Breast epithelium (tissue), 4 donors: ENCODE data around the gene FBRS. TPM values are rescaled to one million over a fixed set of nuclear protein-coding genes. Genes with fewer than 3 reads are reported as not detected.

Experiments used
- DNase-seq, 2 donors: peaks; one replicate each; pipeline ENCODE4 v3.0.0-alpha.2; 2019; ENCODE audit warnings: low spot score in 2 of 2
- H3K27ac ChIP-seq, 2 donors: fragments of 200-600 bp; sonication (generic) in 1 of 2; one replicate each; pipeline ENCODE4 v1.5.1; 2016 to 2019; ENCODE audit warnings: mild to moderate bottlenecking in 1 of 2
- H3K27me3 ChIP-seq, 2 donors: fragments of 200-600 bp; sonication (generic) in 1 of 2; one replicate each; pipeline versions ENCODE4 v1.5.1 to v1.6.0; 2017 to 2019; ENCODE audit warnings: control low read depth in 1 of 2, mild to moderate bottlenecking in 1 of 2
- H3K36me3 ChIP-seq: fragments of 200-600 bp; one replicate; pipeline ENCODE4 v1.5.1; 2019
- H3K4me1 ChIP-seq, 2 donors: fragments of 200-600 bp; sonication (generic); one replicate each; pipeline ENCODE4 v1.5.1; 2016 to 2019; ENCODE audit warnings: control low read depth in 1 of 2
- H3K4me3 ChIP-seq, 3 donors: fragments of 200-600 bp; sonication (generic); 1 replicate in 2 of 3; 2 replicates in 1 of 3; pipeline ENCODE4 v1.5.1; 2016 to 2019; ENCODE audit warnings: mild to moderate bottlenecking in 3 of 3, moderate library complexity in 2 of 3
- H3K9me3 ChIP-seq, 2 donors: fragments of 200-600 bp; sonication (generic) in 1 of 2; one replicate each; pipeline ENCODE4 v1.5.1; 2016 to 2019; ENCODE audit warnings: control low read depth in 1 of 2
- POLR2A ChIP-seq: fragments of 450-650 bp; IDR thresholded peaks from one replicate; pipeline ENCODE4 v1.6.1; 2016; ENCODE audit warnings: antibody characterized with exemption, mild to moderate bottlenecking, moderate library complexity
- POLR2AphosphoS5 ChIP-seq, 3 donors: sonication (generic); formaldehyde crosslinking; IDR thresholded peaks; one replicate each; pipeline ENCODE4 v1.6.1; 2017; ENCODE audit warnings: antibody characterized with exemption in 3 of 3
- intact Hi-C: fragments of 100-400 bp; cut with DNase I; formaldehyde crosslinking; loops from one replicate; pipeline ENCODE4 v1.15.1; 2023; ENCODE audit warnings: low total_unique reads
- total RNA-seq, 3 donors: library from RNA; depleted of rRNA; stranded (reverse); fragments of >200 nt; gene quantifications; one replicate each; pipeline ENCODE4 v1.1.0, GENCODE V29; 2016
- TF ChIP-seq, protein P1 (sequence below), 3 donors: fragments of 450-650 bp; IDR thresholded peaks; one replicate each; pipeline ENCODE4 v1.5.1; 2016 to 2017; ENCODE audit warnings: antibody characterized with exemption in 3 of 3, mild to moderate bottlenecking in 3 of 3, moderate library complexity in 3 of 3

Gene FBRS
- total RNA-seq, 3 donors from 2014 or later = 13.6 to 25.2 (median 17.7) TPM

DNA sequence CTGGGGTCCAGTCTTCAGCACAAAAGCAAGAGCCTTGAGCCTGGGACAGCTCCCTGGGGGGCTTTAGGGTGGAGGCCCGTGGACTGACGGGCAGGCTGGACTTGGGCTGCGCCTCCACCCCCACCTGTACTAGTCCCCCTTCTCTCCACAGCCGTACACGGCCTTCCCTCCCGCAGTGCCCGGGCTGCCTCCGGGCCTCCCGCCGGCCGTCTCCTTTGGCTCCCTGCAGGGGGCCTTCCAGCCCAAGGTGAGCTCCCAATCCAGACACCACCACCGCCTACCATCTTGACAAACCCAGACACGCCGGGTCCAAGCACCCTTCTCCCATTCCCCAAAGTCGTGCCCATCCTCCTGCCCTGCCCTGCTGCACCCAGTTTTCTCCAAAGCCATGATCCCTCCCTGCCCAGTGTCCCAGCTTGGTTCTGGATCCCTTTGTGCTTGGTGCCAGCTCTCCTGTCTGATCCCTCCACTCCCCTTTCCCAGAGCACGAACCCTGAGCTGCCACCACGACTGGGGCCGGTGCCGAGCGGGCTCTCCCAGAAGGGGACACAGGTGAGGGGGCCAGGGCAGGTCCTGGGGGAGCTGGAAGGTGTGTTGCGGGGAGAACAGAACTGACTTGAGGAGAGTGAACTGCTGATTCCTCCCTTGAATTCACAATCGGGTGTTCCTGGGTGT, 7.1 kb downstream of the FBRS start:
- Histone ChIP-seq H3K4me3 (no peak overlapping the region), H3K27me3 (no peaks in the 10 kb centered on the region), H3K4me1 (peaks cover 5 to 20% of the 10 kb centered on the region in 2 donors), H3K9me3 (no peaks in the 10 kb centered on the region), H3K36me3 (peaks cover 12% of the 10 kb centered on the region), H3K27ac (no peak overlapping the region)
- intact Hi-C loops = no loop called here
- no peak for DNase-seq
- TF ChIP-seq POLR2A (no peak), POLR2AphosphoS5 (IDR thresholded peaks at IDR 0.05) (no peak)
- TF ChIP-seq, protein P1, sequence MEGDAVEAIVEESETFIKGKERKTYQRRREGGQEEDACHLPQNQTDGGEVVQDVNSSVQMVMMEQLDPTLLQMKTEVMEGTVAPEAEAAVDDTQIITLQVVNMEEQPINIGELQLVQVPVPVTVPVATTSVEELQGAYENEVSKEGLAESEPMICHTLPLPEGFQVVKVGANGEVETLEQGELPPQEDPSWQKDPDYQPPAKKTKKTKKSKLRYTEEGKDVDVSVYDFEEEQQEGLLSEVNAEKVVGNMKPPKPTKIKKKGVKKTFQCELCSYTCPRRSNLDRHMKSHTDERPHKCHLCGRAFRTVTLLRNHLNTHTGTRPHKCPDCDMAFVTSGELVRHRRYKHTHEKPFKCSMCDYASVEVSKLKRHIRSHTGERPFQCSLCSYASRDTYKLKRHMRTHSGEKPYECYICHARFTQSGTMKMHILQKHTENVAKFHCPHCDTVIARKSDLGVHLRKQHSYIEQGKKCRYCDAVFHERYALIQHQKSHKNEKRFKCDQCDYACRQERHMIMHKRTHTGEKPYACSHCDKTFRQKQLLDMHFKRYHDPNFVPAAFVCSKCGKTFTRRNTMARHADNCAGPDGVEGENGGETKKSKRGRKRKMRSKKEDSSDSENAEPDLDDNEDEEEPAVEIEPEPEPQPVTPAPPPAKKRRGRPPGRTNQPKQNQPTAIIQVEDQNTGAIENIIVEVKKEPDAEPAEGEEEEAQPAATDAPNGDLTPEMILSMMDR (IDR thresholded peaks at IDR 0.05) = no peak

GRCh38 chr16:30665830-30666190, 7.6 kb downstream of the FBRS start:
- intact Hi-C loops = no loop called here
- Histone ChIP-seq H3K4me1 (peaks cover 5 to 18% of the 10 kb centered on the region in 2 donors), H3K27me3 (no peaks in the 10 kb centered on the region), H3K9me3 (no peaks in the 10 kb centered on the region), H3K4me3 (no peak overlapping the region), H3K36me3 (peaks cover 12% of the 10 kb centered on the region), H3K27ac (no peak overlapping the region)
- TF ChIP-seq, protein P1 (IDR thresholded peaks at IDR 0.05) = no peak
- no peak for TF ChIP-seq POLR2A
- no peak for DNase-seq

DNA sequence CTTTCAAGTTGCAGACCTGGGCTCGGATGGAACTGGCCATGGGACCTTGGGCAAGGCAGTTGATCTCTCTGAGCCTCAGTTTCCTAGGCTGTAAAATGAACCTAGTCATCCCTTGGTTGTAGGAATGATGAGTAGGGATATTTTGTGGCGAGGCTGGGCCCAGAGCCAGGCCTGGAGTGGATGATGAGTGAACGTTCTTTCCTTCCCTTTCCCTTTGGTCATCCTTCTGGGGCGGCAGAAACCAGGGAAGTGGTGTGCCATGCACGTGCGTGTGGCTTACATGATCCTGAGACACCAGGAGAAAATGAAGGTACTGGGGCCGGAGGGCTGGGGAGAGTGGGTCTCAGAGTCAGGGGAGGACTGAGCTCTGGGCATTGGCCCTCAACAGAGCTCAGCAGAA, 8.4 kb downstream of the FBRS start:
- no peak for TF ChIP-seq POLR2A
- Histone ChIP-seq H3K4me1 (peaks cover 0 to 10% of the 10 kb centered on the region in 2 donors), H3K9me3 (no peaks in the 10 kb centered on the region), H3K4me3 (no peak overlapping the region), H3K36me3 (peaks cover 12% of the 10 kb centered on the region), H3K27ac (no peak overlapping the region), H3K27me3 (no peaks in the 10 kb centered on the region)
- intact Hi-C loops = no loop called here
- no peak for DNase-seq

DNA sequence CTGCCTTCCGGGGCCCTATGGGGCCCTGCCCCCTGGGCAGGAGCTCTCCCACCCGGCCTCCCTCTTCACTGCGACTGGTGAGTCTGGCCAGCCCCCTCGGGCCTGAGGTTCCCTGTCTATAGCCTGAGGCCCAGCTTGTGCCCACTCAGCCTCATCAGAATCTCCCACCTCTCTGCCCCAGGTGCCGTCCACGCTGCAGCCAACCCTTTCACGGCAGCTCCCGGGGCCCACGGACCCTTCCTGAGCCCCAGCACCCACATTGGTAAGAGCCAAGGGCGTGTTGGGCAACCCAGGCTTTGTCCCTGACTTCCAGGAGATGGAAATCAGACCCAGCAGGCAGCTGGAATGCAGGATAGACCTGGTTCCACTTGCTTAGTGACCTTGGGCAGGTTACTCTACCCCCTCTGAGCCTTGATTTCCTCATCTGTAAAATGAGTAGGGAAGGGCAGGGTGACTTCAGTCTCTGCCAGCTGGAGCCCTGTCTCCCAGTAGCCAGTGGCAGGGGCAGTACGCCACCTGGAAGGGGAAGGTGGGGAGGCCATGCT, 9.2 kb downstream of the FBRS start:
- no peaks in the 10 kb centered on the region for H3K27me3 ChIP-seq
- intact Hi-C loops = no loop called here
- H3K27ac ChIP-seq = no peak overlapping the region
- no peaks in the 10 kb centered on the region for H3K9me3 ChIP-seq
- no peak for DNase-seq
- H3K4me3 ChIP-seq = no peak overlapping the region
- peaks cover 0 to 4% of the 10 kb centered on the region in 2 donors for H3K4me1 ChIP-seq
- H3K36me3 ChIP-seq = peaks cover 12% of the 10 kb centered on the region
- TF ChIP-seq POLR2AphosphoS5 (IDR thresholded peaks at IDR 0.05) (no peak), POLR2A (no peak)
- TF ChIP-seq, protein P1 (IDR thresholded peaks at IDR 0.05) = no peak

DNA sequence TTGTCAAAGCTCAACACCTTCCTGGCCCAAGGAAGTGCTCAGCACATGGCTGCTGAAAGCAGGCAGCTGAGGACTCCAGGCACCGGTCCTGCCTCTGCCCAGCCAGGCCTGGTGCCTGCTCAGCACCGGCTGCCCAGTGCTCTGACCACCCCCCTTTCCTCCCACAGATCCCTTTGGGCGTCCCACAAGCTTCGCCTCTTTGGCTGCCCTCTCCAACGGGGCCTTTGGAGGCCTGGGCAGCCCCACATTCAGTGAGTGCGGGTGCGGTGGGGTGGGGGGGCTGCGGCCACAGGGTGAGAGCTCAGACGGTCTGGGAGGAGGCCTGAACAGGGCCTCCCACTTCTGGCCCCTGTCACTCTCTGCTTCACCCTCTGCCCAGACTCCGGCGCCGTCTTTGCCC, 10.2 kb downstream of the FBRS start:
- Histone ChIP-seq H3K4me1 (no peaks in the 10 kb centered on the region), H3K27ac (no peak overlapping the region), H3K9me3 (no peaks in the 10 kb centered on the region), H3K27me3 (no peaks in the 10 kb centered on the region), H3K36me3 (peaks cover 8% of the 10 kb centered on the region), H3K4me3 (no peak overlapping the region)
- DNase-seq = no peak
- TF ChIP-seq POLR2A (no peak), POLR2AphosphoS5 (IDR thresholded peaks at IDR 0.05) (no peak)
- TF ChIP-seq, protein P1 (IDR thresholded peaks at IDR 0.05) = no peak
- intact Hi-C loops = no loop called here
